DND-41 (cell line): ENCODE results near the gene PXMP2.

Source experiments
- ATAC-seq: fragments of 200-7000 bp; cut with Tn5 transposase; 3 replicates; pipeline ENCODE4 v1.9.1; 2021; ENCODE audit warnings: low read depth; ENCODE audit not compliant: insufficient read depth
- DNase-seq: peaks from one replicate; pipeline ENCODE4 v3.0.0-alpha.2; 2020
- H2AFZ ChIP-seq: 2 replicates; pipeline ENCODE4 v1.6.0; 2012; ENCODE audit warnings: low read depth, low read length
- H3K27ac ChIP-seq: 2 replicates; pipeline ENCODE4 v1.5.1; 2012; ENCODE audit warnings: low read length, inconsistent platforms
- H3K27me3 ChIP-seq: fragments of 200-600 bp; sonication (generic); 2 replicates; pipeline ENCODE4 v1.6.0; 2012; ENCODE audit warnings: low read length, mild to moderate bottlenecking, inconsistent platforms; ENCODE audit not compliant: insufficient read depth, poor library complexity
- H3K36me3 ChIP-seq: 2 replicates; pipeline ENCODE4 v1.5.1; 2012; ENCODE audit warnings: low read length, inconsistent platforms; ENCODE audit not compliant: insufficient read depth
- H3K4me1 ChIP-seq: 2 replicates; pipeline ENCODE4 v1.5.1; 2012; ENCODE audit warnings: mild to moderate bottlenecking, low read length; ENCODE audit not compliant: insufficient read depth
- H3K4me2 ChIP-seq: 2 replicates; pipeline ENCODE4 v1.6.0; 2012; ENCODE audit warnings: mild to moderate bottlenecking, moderate library complexity, low read length, inconsistent platforms; ENCODE audit not compliant: insufficient read depth
- H3K4me3 ChIP-seq, 2 experiments: fragments of 200-600 bp in 1 of 2; shearing (Covaris generic) in 1 of 2; 2 replicates each; pipeline ENCODE4 v1.5.1; 2012 to 2016; ENCODE audit warnings: inconsistent platforms in 2 of 2, low read length in 2 of 2, mild to moderate bottlenecking in 2 of 2, low read depth in 1 of 2, moderate library complexity in 1 of 2
- H3K79me2 ChIP-seq: 2 replicates; pipeline ENCODE4 v1.6.0; 2012; ENCODE audit warnings: low read length, inconsistent platforms; ENCODE audit not compliant: insufficient read depth
- H3K9ac ChIP-seq: 2 replicates; pipeline ENCODE4 v1.6.0; 2012; ENCODE audit warnings: low read depth, mild to moderate bottlenecking, inconsistent platforms, low read length, moderate library complexity
- H3K9me3 ChIP-seq: 2 replicates; pipeline ENCODE4 v1.5.1; 2012; ENCODE audit warnings: low read length, moderate library complexity, mild to moderate bottlenecking, inconsistent platforms; ENCODE audit not compliant: insufficient read depth, severe bottlenecking
- H4K20me1 ChIP-seq: 2 replicates; pipeline ENCODE4 v1.6.0; 2012; ENCODE audit warnings: low read length; ENCODE audit not compliant: insufficient read depth
- CTCF ChIP-seq: IDR thresholded peaks from 2 replicates; pipeline ENCODE4 v1.5.1; 2012; ENCODE audit warnings: borderline replicate concordance, low read length, moderate library complexity, mild to moderate bottlenecking; ENCODE audit not compliant: poor library complexity, severe bottlenecking; ENCODE audit errors: extremely low read depth
- EZH2 ChIP-seq: IDR thresholded peaks from 3 replicates; pipeline ENCODE4 v1.6.1; 2012; ENCODE audit warnings: borderline replicate concordance, low read depth, mild to moderate bottlenecking, moderate library complexity, low read length, inconsistent platforms; ENCODE audit not compliant: severe bottlenecking

PXMP2 gene

GRCh38 chr12:132648616-132649225 lies 38.7 kb upstream of the PXMP2 start:
- Histone ChIP-seq H3K9ac (no peak overlapping the region), H3K27me3 (no peaks in the 10 kb centered on the region), H3K79me2 (no peaks in the 10 kb centered on the region; the same call in 1 of the 2 replicates), H4K20me1 (peaks cover 23% of the 10 kb centered on the region), H3K4me1 (no peaks in the 10 kb centered on the region), H3K36me3 (peaks cover 89% of the 10 kb centered on the region), H3K4me3 (no peak overlapping the region), H3K27ac (no peak overlapping the region), H3K9me3 (no peaks in the 10 kb centered on the region), H3K4me2 (no peak overlapping the region), H2AFZ (no peak overlapping the region)
- no peak for TF ChIP-seq CTCF
- no peak for TF ChIP-seq EZH2
- ATAC-seq, result no peak; the same call in 2 of the 3 replicates
- DNase-seq, result no peak

GRCh38 chr12:132649226-132649945 lies 38.0 kb upstream of the PXMP2 start:
- peaks cover 89% of the 10 kb centered on the region for H3K36me3 ChIP-seq

GRCh38 chr12:132651444-132652100 lies 35.8 kb upstream of the PXMP2 start:
- Histone ChIP-seq H3K4me1 (no peaks in the 10 kb centered on the region), H3K4me3 (no peak overlapping the region), H3K27me3 (no peaks in the 10 kb centered on the region), H4K20me1 (peaks cover 18% of the 10 kb centered on the region), H3K9ac (no peak overlapping the region), H2AFZ (no peak overlapping the region), H3K9me3 (no peaks in the 10 kb centered on the region), H3K27ac (no peak overlapping the region), H3K79me2 (no peaks in the 10 kb centered on the region; the same call in 1 of the 2 replicates), H3K4me2 (no peak overlapping the region), H3K36me3 (peaks cover 98% of the 10 kb centered on the region)
- ATAC-seq (no peak), DNase-seq (no peak)
- no peak for TF ChIP-seq EZH2
- TF ChIP-seq CTCF, result no peak

More at GRCh38 chr12:132649226-132649945, 38.0 kb upstream of the PXMP2 start:
- H4K20me1 ChIP-seq, result peaks cover 21% of the 10 kb centered on the region
- H3K9me3 ChIP-seq, result no peaks in the 10 kb centered on the region
- no peaks in the 10 kb centered on the region; the same call in 1 of the 2 replicates for H3K79me2 ChIP-seq
- H3K4me1 ChIP-seq, result no peaks in the 10 kb centered on the region
- no peak overlapping the region for H3K27ac ChIP-seq
- ATAC-seq (no peak), DNase-seq (no peak)
- H2AFZ ChIP-seq, result no peak overlapping the region
- H3K4me2 ChIP-seq, result no peak overlapping the region
- no peak overlapping the region for H3K4me3 ChIP-seq
- TF ChIP-seq CTCF (no peak), EZH2 (no peak)
- H3K27me3 ChIP-seq, result no peaks in the 10 kb centered on the region
- no peak overlapping the region for H3K9ac ChIP-seq
